HT1080 (cell line): ENCODE results near the gene ZNF610. TPM values are rescaled to one million over a fixed set of nuclear protein-coding genes. Genes with fewer than 3 reads are reported as not detected.

Source experiments
- DNase-seq: peaks from one replicate; pipeline ENCODE4 v3.0.0-alpha.2; 2015; ENCODE audit warnings: low read depth
- small RNA-seq: library from RNA; depleted of rRNA; stranded (forward); fragments of <200 nt; gene quantifications from one replicate; pipeline ENCODE3, GENCODE V24; 2014
- total RNA-seq: library from RNA; depleted of rRNA; stranded (reverse); fragments of >200 nt; shearing (Covaris generic); gene quantifications from 2 replicates; pipeline ENCODE4 v1.2.3, GENCODE V29; 2014; rRNA removed

Gene ZNF610
- total RNA-seq, 1 experiment from 2014 or later: not detected

DNA sequence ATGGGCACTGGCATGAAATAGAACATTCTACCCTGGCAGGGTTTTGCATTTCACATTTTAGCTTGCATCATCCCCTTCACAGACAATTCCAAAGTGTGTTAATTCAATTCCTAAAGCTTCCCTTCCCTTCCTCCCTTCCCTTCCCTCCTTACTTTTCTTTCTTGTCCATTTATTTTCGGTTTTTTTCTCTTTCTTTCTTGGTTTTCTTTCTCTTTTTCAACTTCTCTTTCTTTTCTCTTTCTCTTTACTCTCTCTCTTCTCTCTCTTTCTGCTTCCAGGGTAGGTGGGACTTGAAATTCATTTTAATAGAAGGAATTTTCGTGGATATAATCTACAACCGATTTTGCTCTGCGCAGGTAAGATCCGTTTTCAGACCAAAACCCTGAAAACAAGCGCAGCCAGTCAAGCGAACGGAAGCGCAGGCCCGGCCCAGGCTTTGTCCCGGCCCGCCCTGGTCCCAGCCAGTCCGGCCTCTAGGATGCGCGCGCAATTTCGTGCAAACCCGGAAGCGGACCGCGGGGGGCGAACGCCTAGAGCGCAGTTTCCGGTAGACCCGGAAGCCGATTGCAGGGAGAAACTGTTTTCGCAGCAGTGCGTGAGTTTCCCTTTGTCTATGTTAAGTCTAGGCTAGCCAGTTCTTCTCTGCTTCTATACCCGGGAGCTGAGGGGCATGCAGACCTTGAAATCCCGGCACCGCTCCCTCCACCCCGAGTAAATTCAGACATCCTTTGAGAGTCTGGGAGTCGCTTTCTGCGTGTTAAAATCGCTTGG lies 61.5 kb downstream of the ZNF610 start, which contains the start of gene ZNF528:
TSS of gene ZNF528 (plus strand) at position 540 of the 771 bp plus-strand sequence. CDS start 4,165 bp downstream, outside the sequence.
- DNase-seq: peak; percentile 86

DNA sequence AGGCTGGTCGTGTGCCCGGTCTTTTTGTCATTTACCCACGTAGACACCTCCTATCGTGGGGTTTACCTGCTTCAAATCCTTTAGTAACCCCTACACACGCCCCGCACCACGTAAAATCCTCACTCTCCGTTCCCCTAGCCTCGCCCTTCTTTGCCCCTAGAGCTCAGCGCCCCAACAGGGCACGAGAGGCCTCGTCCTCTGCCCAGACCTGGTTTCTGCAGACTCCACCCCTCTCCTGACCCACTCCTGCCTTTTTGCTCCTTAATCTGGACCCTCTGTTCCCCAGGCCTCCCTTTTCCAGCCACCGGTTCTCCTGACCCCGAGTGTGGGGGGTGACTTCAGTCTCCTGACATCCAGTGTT lies 62.0 kb downstream of the ZNF610 start:
- peak; percentile 21 for DNase-seq

DNA sequence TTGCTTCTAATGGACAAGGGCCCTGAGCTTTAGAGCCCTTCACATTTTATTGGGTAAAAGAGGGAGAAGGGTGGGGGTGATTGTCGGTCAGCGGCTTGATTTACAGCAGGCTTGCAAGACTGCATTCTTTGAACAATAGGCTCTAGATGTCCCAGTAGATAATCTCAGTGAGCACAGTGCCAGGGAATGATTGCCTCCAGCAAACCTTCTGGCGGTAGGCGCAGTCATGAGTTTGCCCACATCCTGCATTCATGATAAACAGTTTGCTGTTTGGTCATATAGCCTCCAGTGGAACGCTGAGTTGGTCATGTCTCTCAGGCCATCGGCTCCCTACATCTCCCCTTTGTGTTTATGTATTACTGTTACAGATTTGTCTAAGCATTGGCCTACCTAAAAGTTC lies 74.2 kb downstream of the ZNF610 start:
- DNase-seq: no peak

DNA sequence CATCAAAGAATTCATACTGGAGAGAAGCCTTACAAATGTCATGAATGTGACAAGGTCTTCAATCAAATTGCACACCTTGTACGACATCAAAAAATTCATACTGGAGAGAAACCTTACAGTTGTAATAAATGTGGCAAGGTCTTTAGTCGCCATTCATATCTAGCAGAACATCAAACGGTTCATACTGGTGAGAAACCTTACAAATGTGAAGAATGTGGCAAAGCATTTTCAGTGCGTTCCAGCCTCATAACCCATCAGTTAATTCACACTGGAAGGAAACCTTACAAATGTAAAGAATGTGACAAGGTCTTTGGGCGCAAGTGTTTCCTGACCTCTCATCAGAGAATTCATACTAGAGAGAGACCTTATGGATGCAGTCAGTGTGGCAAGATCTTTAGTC lies 79.7 kb downstream of the ZNF610 start:
- DNase-seq: no peak

Small RNA genes within 50 kb of the gene (small RNA-seq; reads per million reads assigned to genes)
- gene AC010332.1: not detected

Other genes with a start within 250 kb of the ZNF610 start
- gene ZNF841, start 240.5 kb upstream of the ZNF610 start, total RNA-seq: 4.8 and 5.8 TPM in 2 replicates
- gene ZNF616, start 196.3 kb upstream of the ZNF610 start, total RNA-seq: 3.8 and 5.6 TPM in 2 replicates
- 1.0 and 1.9 TPM in 2 replicates for gene ZNF836, start 164.6 kb upstream of the ZNF610 start, total RNA-seq
- 162 and 195 TPM in 2 replicates for gene PPP2R1A, start 146.2 kb upstream of the ZNF610 start, total RNA-seq
- 8.8 and 8.9 TPM in 2 replicates for gene ZNF766, start 66.7 kb upstream of the ZNF610 start, total RNA-seq
- gene ZNF480, start 39.1 kb upstream of the ZNF610 start, total RNA-seq: 8.7 and 9.8 TPM in 2 replicates
- gene ZNF880, start 33.7 kb downstream of the ZNF610 start, total RNA-seq: not detected in 2 replicates
- gene ZNF528, start 61.6 kb downstream of the ZNF610 start, total RNA-seq: 9.2 and 11.0 TPM in 2 replicates
- gene ZNF534, start 92.9 kb downstream of the ZNF610 start, total RNA-seq: 0.33 and 0.51 TPM in 2 replicates
- gene ZNF578, start 117.3 kb downstream of the ZNF610 start, total RNA-seq: 0.20 and 1.6 TPM in 2 replicates
- gene ZNF808, start 191.4 kb downstream of the ZNF610 start, total RNA-seq: 0.16 TPM in 1 of 2 replicates, not detected in the other
- gene ZNF701, start 234.0 kb downstream of the ZNF610 start, total RNA-seq: 2.2 and 2.7 TPM in 2 replicates